GM12878 (cell line): ENCODE measurements around the gene UQCRH. TPM values are rescaled to one million over a fixed set of nuclear protein-coding genes. Genes with fewer than 3 reads are reported as not detected.

Experiments used
- BMI1 ChIP-seq: fragments of 450-650 bp; IDR thresholded peaks from 2 replicates; pipeline ENCODE4 v1.6.1; 2016; ENCODE audit warnings: mild to moderate bottlenecking, moderate library complexity, borderline replicate concordance
- CEBPZ ChIP-seq: fragments of 150-350 bp; IDR thresholded peaks from 2 replicates; pipeline ENCODE4 v1.6.1; 2016; ENCODE audit warnings: low read depth, low read length
- FOS ChIP-seq: IDR thresholded peaks from 3 replicates; pipeline ENCODE4 v1.6.1; 2011; ENCODE audit warnings: borderline replicate concordance; ENCODE audit not compliant: insufficient read length; ENCODE audit errors: extremely low read depth
- HDAC2 ChIP-seq: fragments of 200-600 bp; sonication (generic); IDR thresholded peaks from 2 replicates; pipeline ENCODE4 v1.6.1; 2017
- HDAC6 ChIP-seq: fragments of 200-600 bp; sonication (generic); IDR thresholded peaks from one replicate; pipeline ENCODE4 v1.8.0; 2017; ENCODE audit warnings: antibody characterized with exemption; ENCODE audit not compliant: unreplicated experiment
- MTA3 ChIP-seq: IDR thresholded peaks from 2 replicates; pipeline ENCODE4 v1.6.1; 2012; ENCODE audit warnings: low read length, inconsistent platforms, borderline replicate concordance
- POLR2AphosphoS2 ChIP-seq: IDR thresholded peaks from 2 replicates; pipeline ENCODE4 v1.6.1; 2011; ENCODE audit warnings: low read depth, mild to moderate bottlenecking, low read length, improper control_type of control experiment, moderate library complexity
- POU2F2 ChIP-seq: IDR thresholded peaks from 3 replicates; pipeline ENCODE4 v1.6.1; 2011; ENCODE audit warnings: low read depth, mild to moderate bottlenecking, low read length, borderline replicate concordance
- RB1 ChIP-seq: fragments of 450-650 bp; formaldehyde crosslinking; IDR thresholded peaks from 2 replicates; pipeline ENCODE4 v1.6.1; 2017; ENCODE audit warnings: mild to moderate bottlenecking, borderline replicate concordance
- polyA plus RNA-seq, 11 experiments: library from polyadenylated mRNA; depleted of rRNA in 4 of 11; unstranded in 6 of 11; stranded (reverse) in 5 of 11; fragments of >200 nt; fragmentation: Nextera tagmentation in 4 of 11; fragmentation: Illumina TruSeq in 1 of 11; extraction: Ambion mirVana in 4 of 11; extraction: Trizol in 1 of 11; gene quantifications; 1 replicate in 1 of 11; 2 replicates in 10 of 11; pipeline versions ENCODE4 v1.2.1 to v1.2.3, GENCODE V29; 2011 to 2016; ENCODE audit warnings: inconsistent platforms in 2 of 11, missing spikeins in 2 of 11, low read depth in 1 of 11
- total RNA-seq, 4 experiments: library from RNA; depleted of rRNA in 3 of 4; stranded (reverse); fragments of >200 nt in 3 of 4; fragmentation: Illumina TruSeq in 1 of 4; extraction: Trizol in 1 of 4; gene quantifications; 2 replicates each; pipeline versions ENCODE4 v1.2.1 to v1.2.3, GENCODE V29; 2013 to 2021

The UQCRH gene
- total and polyA plus RNA-seq, 10 of the 15 experiments (the other 5 are each of a cell fraction or from before 2014, with no cell fraction given), result 363 to 1,782 (median 597) TPM

- TF ChIP-seq HDAC6, result no peak
- no peak for TF ChIP-seq FOS
- peak; percentile 70; the same call in 1 of the 2 replicates for TF ChIP-seq RB1
- no peak; the same call in 1 of the 2 replicates for TF ChIP-seq CEBPZ
- TF ChIP-seq BMI1, result no peak
- no peak; the same call in 1 of the 2 replicates for TF ChIP-seq MTA3
- TF ChIP-seq POU2F2, result peak; percentile 54; the same call in 1 of the 3 replicates
- TF ChIP-seq HDAC2, result no peak
- TF ChIP-seq POLR2AphosphoS2, result no peak
Measured at GRCh38 chr1:46340404-46341221, 37.1 kb downstream of the UQCRH start, which contains the start of gene NSUN4 (continued).
